ENCODE data around the gene PEX7. TPM values are rescaled to one million over a fixed set of nuclear protein-coding genes. Genes with fewer than 3 reads are reported as not detected.

The PEX7 gene
- total and polyA plus RNA-seq, 2 of the 8 experiments (the other 6 are each of a cell fraction or from before 2014, with no cell fraction given), result 6.4 to 11.0 TPM

GRCh38 chr6:136956590-136957544, 134.5 kb downstream of the PEX7 start (continued):
- TF ChIP-seq, protein P1, sequence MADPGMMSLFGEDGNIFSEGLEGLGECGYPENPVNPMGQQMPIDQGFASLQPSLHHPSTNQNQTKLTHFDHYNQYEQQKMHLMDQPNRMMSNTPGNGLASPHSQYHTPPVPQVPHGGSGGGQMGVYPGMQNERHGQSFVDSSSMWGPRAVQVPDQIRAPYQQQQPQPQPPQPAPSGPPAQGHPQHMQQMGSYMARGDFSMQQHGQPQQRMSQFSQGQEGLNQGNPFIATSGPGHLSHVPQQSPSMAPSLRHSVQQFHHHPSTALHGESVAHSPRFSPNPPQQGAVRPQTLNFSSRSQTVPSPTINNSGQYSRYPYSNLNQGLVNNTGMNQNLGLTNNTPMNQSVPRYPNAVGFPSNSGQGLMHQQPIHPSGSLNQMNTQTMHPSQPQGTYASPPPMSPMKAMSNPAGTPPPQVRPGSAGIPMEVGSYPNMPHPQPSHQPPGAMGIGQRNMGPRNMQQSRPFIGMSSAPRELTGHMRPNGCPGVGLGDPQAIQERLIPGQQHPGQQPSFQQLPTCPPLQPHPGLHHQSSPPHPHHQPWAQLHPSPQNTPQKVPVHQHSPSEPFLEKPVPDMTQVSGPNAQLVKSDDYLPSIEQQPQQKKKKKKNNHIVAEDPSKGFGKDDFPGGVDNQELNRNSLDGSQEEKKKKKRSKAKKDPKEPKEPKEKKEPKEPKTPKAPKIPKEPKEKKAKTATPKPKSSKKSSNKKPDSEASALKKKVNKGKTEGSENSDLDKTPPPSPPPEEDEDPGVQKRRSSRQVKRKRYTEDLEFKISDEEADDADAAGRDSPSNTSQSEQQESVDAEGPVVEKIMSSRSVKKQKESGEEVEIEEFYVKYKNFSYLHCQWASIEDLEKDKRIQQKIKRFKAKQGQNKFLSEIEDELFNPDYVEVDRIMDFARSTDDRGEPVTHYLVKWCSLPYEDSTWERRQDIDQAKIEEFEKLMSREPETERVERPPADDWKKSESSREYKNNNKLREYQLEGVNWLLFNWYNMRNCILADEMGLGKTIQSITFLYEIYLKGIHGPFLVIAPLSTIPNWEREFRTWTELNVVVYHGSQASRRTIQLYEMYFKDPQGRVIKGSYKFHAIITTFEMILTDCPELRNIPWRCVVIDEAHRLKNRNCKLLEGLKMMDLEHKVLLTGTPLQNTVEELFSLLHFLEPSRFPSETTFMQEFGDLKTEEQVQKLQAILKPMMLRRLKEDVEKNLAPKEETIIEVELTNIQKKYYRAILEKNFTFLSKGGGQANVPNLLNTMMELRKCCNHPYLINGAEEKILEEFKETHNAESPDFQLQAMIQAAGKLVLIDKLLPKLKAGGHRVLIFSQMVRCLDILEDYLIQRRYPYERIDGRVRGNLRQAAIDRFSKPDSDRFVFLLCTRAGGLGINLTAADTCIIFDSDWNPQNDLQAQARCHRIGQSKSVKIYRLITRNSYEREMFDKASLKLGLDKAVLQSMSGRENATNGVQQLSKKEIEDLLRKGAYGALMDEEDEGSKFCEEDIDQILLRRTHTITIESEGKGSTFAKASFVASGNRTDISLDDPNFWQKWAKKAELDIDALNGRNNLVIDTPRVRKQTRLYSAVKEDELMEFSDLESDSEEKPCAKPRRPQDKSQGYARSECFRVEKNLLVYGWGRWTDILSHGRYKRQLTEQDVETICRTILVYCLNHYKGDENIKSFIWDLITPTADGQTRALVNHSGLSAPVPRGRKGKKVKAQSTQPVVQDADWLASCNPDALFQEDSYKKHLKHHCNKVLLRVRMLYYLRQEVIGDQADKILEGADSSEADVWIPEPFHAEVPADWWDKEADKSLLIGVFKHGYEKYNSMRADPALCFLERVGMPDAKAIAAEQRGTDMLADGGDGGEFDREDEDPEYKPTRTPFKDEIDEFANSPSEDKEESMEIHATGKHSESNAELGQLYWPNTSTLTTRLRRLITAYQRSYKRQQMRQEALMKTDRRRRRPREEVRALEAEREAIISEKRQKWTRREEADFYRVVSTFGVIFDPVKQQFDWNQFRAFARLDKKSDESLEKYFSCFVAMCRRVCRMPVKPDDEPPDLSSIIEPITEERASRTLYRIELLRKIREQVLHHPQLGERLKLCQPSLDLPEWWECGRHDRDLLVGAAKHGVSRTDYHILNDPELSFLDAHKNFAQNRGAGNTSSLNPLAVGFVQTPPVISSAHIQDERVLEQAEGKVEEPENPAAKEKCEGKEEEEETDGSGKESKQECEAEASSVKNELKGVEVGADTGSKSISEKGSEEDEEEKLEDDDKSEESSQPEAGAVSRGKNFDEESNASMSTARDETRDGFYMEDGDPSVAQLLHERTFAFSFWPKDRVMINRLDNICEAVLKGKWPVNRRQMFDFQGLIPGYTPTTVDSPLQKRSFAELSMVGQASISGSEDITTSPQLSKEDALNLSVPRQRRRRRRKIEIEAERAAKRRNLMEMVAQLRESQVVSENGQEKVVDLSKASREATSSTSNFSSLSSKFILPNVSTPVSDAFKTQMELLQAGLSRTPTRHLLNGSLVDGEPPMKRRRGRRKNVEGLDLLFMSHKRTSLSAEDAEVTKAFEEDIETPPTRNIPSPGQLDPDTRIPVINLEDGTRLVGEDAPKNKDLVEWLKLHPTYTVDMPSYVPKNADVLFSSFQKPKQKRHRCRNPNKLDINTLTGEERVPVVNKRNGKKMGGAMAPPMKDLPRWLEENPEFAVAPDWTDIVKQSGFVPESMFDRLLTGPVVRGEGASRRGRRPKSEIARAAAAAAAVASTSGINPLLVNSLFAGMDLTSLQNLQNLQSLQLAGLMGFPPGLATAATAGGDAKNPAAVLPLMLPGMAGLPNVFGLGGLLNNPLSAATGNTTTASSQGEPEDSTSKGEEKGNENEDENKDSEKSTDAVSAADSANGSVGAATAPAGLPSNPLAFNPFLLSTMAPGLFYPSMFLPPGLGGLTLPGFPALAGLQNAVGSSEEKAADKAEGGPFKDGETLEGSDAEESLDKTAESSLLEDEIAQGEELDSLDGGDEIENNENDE (IDR thresholded peaks at IDR 0.05; ENCODE audit: insufficient replicate concordance, low read length), result peak; percentile 97
- TF ChIP-seq SP2 (IDR thresholded peaks at IDR 0.05; ENCODE audit: low read length) (no peak), RNF2 (IDR thresholded peaks at IDR 0.05; ENCODE audit: borderline replicate concordance, low read depth, low read length, missing control alignments, poor library complexity, severe bottlenecking) (no peak), KDM5A (IDR thresholded peaks at IDR 0.05; ENCODE audit: low read length) (no peak), CBX5 (IDR thresholded peaks at IDR 0.05; ENCODE audit: low read depth, low read length) (no peak), CEBPB (IDR thresholded peaks at IDR 0.05; ENCODE audit: low read depth, low read length) (no peak)
- TF ChIP-seq, protein P2, sequence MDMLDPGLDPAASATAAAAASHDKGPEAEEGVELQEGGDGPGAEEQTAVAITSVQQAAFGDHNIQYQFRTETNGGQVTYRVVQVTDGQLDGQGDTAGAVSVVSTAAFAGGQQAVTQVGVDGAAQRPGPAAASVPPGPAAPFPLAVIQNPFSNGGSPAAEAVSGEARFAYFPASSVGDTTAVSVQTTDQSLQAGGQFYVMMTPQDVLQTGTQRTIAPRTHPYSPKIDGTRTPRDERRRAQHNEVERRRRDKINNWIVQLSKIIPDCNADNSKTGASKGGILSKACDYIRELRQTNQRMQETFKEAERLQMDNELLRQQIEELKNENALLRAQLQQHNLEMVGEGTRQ (IDR thresholded peaks at IDR 0.05; ENCODE audit: low read length), result no peak

All from H1 (cell line).